ENCODE results near the gene ANXA7.

The ANXA7 gene

DNA sequence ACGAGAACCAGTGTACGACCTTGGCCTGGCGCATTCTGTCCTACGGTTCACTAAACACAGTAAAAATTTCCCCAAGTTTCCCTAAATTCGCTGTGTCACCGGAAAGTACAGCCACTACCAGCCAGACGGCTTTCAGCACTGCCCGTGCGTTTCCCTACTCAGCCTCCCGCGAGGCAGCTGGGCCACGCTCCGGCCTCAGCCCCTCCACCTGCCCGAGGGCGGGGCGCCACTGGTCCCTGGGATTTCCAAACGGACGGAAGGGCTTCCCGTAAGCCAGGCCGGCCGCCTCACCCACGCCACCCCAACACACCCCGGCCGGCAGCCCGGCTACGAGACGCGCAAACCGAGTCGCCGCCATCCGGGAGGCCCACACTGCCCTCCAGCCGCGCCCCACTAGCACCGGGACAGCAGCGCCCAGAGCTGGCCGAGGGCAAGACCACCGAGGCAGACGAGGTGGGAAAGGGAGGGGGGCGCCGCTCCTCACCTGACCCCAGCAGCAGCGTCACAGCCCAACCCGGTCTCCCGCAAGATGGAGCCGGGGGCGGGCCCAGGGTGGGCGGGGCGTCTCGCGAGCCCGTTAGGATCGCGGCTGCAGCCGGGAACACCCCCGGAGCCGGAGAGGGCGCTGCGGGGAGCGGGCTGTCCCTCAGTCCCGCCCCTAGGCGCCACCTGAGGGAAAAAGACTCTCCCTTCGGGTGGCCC lies at the start of gene ANXA7:
Gene ANXA7 (minus strand): TSS at position 531 of the 702 bp plus-strand sequence. CDS start 13,202 bp downstream, outside the sequence.
- H3K4me3 Mint-ChIP-seq = peak within 1 kb of the TSS; percentile 99
- H3K36me3 Mint-ChIP-seq (ENCODE audit: low read depth) = peaks cover 33% of the 10 kb centered on the region
- H3K27me3 Mint-ChIP-seq = peaks cover 7% of the 10 kb centered on the region
- H3K27ac Mint-ChIP-seq = peak within 1 kb of the TSS; percentile 97
- H3K9me3 Mint-ChIP-seq = no peaks in the 10 kb centered on the region
- H3K4me1 Mint-ChIP-seq (ENCODE audit: low read depth) = peaks cover 57% of the 10 kb centered on the region

DNA sequence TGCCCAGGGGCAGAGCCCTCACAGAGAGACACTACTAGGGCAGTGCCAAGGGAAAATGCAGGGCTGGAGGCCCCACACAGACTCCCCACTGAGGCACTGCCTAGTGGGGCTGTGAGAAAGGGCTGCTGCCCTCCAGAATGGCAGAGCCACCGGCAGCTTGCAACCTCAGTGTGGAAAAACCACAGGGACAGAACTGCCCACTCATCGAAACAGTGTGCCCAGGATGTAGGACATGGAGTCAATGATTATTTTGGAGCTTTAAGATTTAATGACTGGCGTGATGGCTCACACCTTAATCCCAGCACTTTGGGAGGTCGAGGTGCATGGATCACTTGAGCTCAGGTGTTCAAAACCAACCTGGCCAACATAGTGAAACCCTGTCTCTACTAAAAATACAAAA lies 47.0 kb upstream of the ANXA7 start:
- Mint-ChIP-seq H3K27me3 (no peaks in the 10 kb centered on the region), H3K9me3 (no peaks in the 10 kb centered on the region), H3K27ac (no peak overlapping the region), H3K4me3 (no peak overlapping the region), H3K36me3 (ENCODE audit: low read depth) (peaks cover 36% of the 10 kb centered on the region), H3K4me1 (ENCODE audit: low read depth) (no peaks in the 10 kb centered on the region)

DNA sequence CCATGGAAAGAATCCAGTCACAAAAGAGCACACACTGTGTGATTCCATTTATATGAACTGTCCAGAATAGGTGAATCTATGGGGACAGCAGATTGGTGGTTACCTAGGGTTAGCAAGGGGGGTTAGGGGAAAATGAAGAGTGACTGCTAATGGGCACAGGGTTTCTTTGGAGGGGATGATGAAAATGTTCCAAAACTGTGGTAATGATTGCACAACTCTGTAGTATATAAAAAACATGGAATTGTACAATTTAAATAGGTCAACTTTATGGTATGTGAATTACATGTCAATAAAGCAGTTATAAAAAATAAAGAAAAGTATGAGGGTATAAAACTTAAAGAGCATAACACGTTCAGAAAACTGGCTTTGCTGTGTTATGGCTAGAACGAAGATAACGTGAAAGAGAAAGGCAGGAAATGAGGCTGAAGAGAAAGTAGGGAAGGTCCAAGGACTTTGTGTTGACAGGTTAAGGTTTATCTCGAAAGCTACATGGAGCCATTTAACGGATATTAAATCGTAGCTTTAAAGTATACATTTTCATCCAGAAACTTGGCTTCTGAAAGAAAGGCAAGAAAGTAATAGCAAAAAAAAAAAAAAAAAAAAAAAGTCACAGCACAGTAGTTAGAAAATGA lies 45.9 kb upstream of the ANXA7 start:
- Mint-ChIP-seq H3K4me3 (no peak overlapping the region), H3K27me3 (no peaks in the 10 kb centered on the region), H3K36me3 (ENCODE audit: low read depth) (peaks cover 33% of the 10 kb centered on the region), H3K9me3 (no peaks in the 10 kb centered on the region), H3K4me1 (ENCODE audit: low read depth) (no peaks in the 10 kb centered on the region), H3K27ac (no peak overlapping the region)

DNA sequence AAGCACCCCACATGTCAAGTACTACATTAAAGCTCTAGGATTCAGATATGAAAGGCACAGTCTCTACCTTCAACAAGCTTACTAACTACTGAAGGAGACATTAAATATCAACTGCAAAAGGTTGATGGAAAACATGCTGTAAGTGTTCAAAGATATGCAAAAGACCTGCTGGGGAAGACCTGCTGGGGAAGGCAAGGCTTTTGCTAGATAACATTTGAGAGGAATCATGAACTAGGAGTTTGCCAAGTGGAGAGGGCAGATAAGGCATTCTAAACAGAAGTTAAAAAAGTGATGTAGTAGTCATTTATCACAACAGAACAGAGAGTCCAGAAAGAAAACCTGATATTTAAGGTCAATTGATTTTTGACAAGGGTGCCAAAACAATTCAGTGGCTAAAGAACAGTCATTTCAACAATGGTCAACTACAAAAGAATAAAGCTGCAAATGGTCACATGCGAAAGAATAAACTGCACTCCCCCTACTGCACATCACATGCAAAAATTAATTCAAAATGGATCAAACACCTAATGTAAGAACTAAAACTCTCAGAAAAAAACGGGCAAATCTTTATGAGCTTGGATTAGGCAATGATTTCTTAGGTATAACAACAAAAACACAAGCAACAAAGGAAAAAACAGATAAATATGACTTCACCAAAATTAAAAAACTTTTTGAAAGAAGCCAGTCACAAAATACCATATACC lies 42.5 kb upstream of the ANXA7 start:
- H3K36me3 Mint-ChIP-seq (ENCODE audit: low read depth) = peaks cover 30% of the 10 kb centered on the region
- H3K27me3 Mint-ChIP-seq = no peaks in the 10 kb centered on the region
- H3K4me3 Mint-ChIP-seq = no peak overlapping the region
- no peaks in the 10 kb centered on the region for H3K9me3 Mint-ChIP-seq
- no peaks in the 10 kb centered on the region for H3K4me1 Mint-ChIP-seq (ENCODE audit: low read depth)
- no peak overlapping the region for H3K27ac Mint-ChIP-seq

DNA sequence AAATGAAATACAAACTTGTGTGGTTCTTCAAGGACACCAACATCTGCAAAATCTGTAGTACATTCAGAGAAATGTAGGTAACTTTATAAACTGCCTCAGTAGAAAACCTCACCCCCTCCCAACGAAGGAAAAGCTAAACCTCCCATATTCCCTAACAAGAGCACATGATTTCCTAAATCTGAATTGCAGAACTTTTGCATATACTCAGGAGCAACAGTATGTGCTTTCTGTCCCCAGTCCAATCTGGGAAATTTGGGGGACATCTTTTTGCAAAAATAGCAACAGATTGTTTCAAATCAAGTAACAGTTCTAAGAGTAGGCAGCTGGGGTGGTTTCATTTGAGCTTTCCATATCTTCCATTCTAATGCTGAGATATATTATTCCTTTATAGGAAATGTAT lies 35.3 kb upstream of the ANXA7 start:
- H3K4me3 Mint-ChIP-seq = no peak overlapping the region
- H3K27me3 Mint-ChIP-seq = no peaks in the 10 kb centered on the region
- H3K36me3 Mint-ChIP-seq (ENCODE audit: low read depth) = peaks cover 28% of the 10 kb centered on the region
- no peak overlapping the region for H3K27ac Mint-ChIP-seq
- H3K9me3 Mint-ChIP-seq = no peaks in the 10 kb centered on the region
- no peaks in the 10 kb centered on the region for H3K4me1 Mint-ChIP-seq (ENCODE audit: low read depth)

GRCh38 chr10:73448384-73448783 lies 34.5 kb upstream of the ANXA7 start:
- no peak overlapping the region for H3K4me3 Mint-ChIP-seq
- H3K9me3 Mint-ChIP-seq = no peaks in the 10 kb centered on the region
- H3K27me3 Mint-ChIP-seq = no peaks in the 10 kb centered on the region
- peaks cover 25% of the 10 kb centered on the region for H3K36me3 Mint-ChIP-seq (ENCODE audit: low read depth)
- H3K27ac Mint-ChIP-seq = no peak overlapping the region
- no peaks in the 10 kb centered on the region for H3K4me1 Mint-ChIP-seq (ENCODE audit: low read depth)

- H3K9me3 Mint-ChIP-seq = no peaks in the 10 kb centered on the region
- no peaks in the 10 kb centered on the region for H3K4me1 Mint-ChIP-seq (ENCODE audit: low read depth)
- H3K27ac Mint-ChIP-seq = no peak overlapping the region
- H3K4me3 Mint-ChIP-seq = no peak overlapping the region
- H3K27me3 Mint-ChIP-seq = no peaks in the 10 kb centered on the region
- H3K36me3 Mint-ChIP-seq (ENCODE audit: low read depth) = peaks cover 27% of the 10 kb centered on the region
Measured at GRCh38 chr10:73446926-73447325, 33.1 kb upstream of the ANXA7 start.

DNA sequence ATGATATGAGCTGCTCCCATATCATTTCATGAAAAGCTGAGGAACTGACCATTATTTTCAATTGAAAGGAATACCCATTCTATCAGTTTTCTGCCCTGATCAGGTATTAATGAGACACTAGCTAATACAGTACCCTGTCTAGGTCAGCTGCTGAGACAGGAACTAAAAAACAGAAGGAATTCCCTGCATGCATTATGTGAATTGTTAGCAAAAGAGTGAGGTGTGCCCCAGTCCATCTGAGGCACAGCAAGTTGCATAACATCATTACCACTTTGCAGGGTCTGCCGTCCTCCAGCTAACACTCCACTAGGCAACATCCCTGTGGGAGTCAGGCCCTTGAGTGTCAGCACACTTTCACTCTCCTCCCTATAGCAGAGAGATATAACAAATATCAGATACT lies 30.6 kb upstream of the ANXA7 start:
- Mint-ChIP-seq H3K27ac (no peak overlapping the region), H3K4me1 (ENCODE audit: low read depth) (peaks cover 7% of the 10 kb centered on the region), H3K9me3 (no peaks in the 10 kb centered on the region), H3K4me3 (no peak overlapping the region), H3K27me3 (no peaks in the 10 kb centered on the region), H3K36me3 (ENCODE audit: low read depth) (peaks cover 33% of the 10 kb centered on the region)

- Mint-ChIP-seq H3K4me1 (ENCODE audit: low read depth) (peaks cover 11% of the 10 kb centered on the region), H3K27ac (peak overlapping the region; percentile 1), H3K4me3 (no peak overlapping the region), H3K36me3 (ENCODE audit: low read depth) (peaks cover 32% of the 10 kb centered on the region), H3K27me3 (no peaks in the 10 kb centered on the region), H3K9me3 (no peaks in the 10 kb centered on the region)
Measured at GRCh38 chr10:73439605-73440312, 25.9 kb upstream of the ANXA7 start.

- Mint-ChIP-seq H3K4me3 (no peak overlapping the region), H3K9me3 (no peaks in the 10 kb centered on the region), H3K36me3 (ENCODE audit: low read depth) (peaks cover 28% of the 10 kb centered on the region), H3K4me1 (ENCODE audit: low read depth) (peaks cover 11% of the 10 kb centered on the region), H3K27ac (no peak overlapping the region), H3K27me3 (no peaks in the 10 kb centered on the region)
Measured at GRCh38 chr10:73439055-73439454, 25.2 kb upstream of the ANXA7 start.

GRCh38 chr10:73433538-73433867 lies 19.6 kb upstream of the ANXA7 start, which contains the start of gene MSS51:
MSS51 (minus strand) TSS chr10:73433561; CDS start chr10:73428284, 5,277 bp downstream.
- no peak within 1 kb of the TSS for H3K4me3 Mint-ChIP-seq
- peaks cover 24% of the 10 kb centered on the region for H3K36me3 Mint-ChIP-seq (ENCODE audit: low read depth)
- H3K27ac Mint-ChIP-seq = no peak within 1 kb of the TSS
- H3K9me3 Mint-ChIP-seq = no peaks in the 10 kb centered on the region
- H3K27me3 Mint-ChIP-seq = no peaks in the 10 kb centered on the region
- peaks cover 7% of the 10 kb centered on the region for H3K4me1 Mint-ChIP-seq (ENCODE audit: low read depth)

DNA sequence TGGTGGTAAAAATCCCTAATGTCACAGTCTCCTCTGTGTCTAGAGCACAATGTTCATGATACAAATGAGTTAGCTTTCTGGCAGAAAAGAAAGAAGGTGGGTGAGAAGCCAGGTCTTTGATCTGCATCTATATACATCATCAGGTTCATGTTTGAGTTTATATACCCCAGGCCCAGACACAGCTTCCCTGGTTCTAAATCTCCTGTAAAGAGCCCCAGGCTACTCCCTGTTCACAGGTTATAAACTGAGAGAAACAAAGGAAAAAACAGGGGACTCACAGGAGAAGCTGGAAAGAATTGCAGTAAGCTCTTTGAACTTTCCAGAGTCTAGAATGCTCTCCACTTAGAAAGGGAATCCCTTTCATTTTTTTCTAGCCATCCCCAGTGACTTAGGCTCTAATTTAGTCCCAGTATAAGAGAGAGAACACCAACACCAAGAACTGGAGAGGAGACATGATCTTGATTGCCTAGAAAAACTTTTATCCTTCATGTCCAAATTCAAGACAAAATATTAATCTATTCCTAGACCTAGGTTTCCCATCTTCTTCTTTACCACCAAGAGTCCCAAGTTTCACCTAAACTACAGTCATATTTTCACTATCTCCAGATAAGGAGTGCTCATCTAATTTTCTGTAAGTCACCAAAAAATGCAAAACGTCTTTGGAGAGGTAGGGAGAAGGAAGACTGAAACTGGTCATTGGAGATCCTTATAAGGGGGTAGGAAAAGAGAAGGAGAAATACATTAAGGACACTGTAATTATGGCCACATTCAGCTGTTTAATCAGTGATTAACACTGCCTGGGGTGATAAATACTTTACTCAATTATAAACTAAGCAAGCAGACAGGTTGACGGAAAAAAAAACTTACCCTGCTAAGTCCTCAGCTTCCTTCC lies 19.0 kb upstream of the ANXA7 start:
- Mint-ChIP-seq H3K4me1 (ENCODE audit: low read depth) (peaks cover 7% of the 10 kb centered on the region), H3K4me3 (no peak overlapping the region), H3K36me3 (ENCODE audit: low read depth) (peaks cover 27% of the 10 kb centered on the region), H3K27ac (no peak overlapping the region), H3K9me3 (no peaks in the 10 kb centered on the region), H3K27me3 (no peaks in the 10 kb centered on the region)

DNA sequence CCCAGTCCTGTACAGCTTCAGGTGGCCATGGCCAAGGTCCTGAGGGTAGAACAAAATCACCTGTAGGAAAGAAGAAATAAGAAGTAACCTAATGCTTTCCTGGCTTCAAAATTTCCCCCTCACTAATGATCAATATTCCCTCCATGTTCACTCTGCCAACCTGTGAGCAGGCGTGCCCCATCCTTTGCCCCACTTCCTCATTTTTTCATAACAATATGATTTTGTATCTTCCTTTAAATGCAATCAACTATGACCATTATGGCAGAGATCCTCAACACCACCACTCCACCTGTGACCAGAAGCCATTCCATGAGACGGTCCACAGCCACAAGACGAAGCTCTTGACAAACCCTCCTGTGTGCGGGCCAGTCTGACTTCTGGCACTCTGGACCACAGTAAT lies 12.5 kb upstream of the ANXA7 start:
- H3K27me3 Mint-ChIP-seq = no peaks in the 10 kb centered on the region
- peaks cover 55% of the 10 kb centered on the region for H3K36me3 Mint-ChIP-seq (ENCODE audit: low read depth)
- H3K9me3 Mint-ChIP-seq = no peaks in the 10 kb centered on the region
- H3K4me3 Mint-ChIP-seq = no peak overlapping the region
- no peak overlapping the region for H3K27ac Mint-ChIP-seq
- H3K4me1 Mint-ChIP-seq (ENCODE audit: low read depth) = peaks cover 12% of the 10 kb centered on the region

GRCh38 chr10:73424478-73424877 lies 10.6 kb upstream of the ANXA7 start:
- H3K27ac Mint-ChIP-seq = no peak overlapping the region
- H3K36me3 Mint-ChIP-seq (ENCODE audit: low read depth) = peaks cover 48% of the 10 kb centered on the region
- no peak overlapping the region for H3K4me3 Mint-ChIP-seq
- H3K27me3 Mint-ChIP-seq = no peaks in the 10 kb centered on the region
- H3K4me1 Mint-ChIP-seq (ENCODE audit: low read depth) = peaks cover 12% of the 10 kb centered on the region
- H3K9me3 Mint-ChIP-seq = no peaks in the 10 kb centered on the region

Measured in stimulated activated naive CD8-positive, alpha-beta T cell treated with anti-CD3 and anti-CD28 coated beads, Interleukin-15, Interleukin-2, amounts not matched to agents 100 ng/mL and 50 ng/mL, for 24 hours (primary cell).